Raji (cell line): ENCODE results near the gene TSPAN9.

ENCODE experiments used
- POLR2A ChIP-seq: IDR thresholded peaks from 2 replicates; pipeline ENCODE4 v1.6.1; 2011; ENCODE audit warnings: low read depth, low read length, control low read depth; ENCODE audit not compliant: insufficient read depth

TSPAN9 gene

DNA sequence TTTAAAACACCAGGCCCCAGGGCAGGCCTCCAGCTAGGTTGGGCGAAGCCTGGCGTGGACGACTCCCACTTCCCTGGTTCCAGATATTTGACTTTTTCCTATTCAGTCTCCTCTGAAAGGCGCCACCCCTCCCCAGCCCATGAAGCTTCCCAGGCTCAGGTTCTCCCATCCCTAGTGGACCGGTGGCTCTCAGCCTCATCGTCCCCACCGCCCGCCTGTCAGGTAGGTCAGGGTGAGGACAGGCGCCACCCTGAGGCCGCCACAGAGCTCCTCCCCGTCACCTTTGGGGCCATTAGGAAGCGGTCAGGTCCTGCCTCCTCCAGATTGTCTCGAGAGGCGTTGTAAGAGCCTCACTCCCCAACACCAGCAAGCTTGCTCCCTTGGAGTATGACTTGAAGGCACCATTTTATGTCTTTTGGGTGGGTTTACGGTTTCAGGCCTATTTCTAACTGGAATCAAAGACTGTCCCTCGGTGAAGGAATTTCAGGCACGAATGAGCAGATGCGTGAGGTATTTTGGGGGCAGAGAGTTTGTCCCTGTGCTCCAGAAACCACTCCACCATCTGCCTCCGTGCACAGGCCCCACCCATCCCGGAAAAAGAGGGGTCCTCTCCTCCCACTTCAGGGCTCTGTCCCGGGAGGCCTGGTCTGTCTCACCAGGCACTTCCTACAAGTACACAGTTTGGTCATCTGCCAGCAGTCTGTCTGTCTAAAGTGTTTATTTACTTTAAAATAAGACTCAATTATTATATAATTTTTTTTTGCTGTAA lies 55.6 kb downstream of the TSPAN9 start:
- no peak for TF ChIP-seq POLR2A

DNA sequence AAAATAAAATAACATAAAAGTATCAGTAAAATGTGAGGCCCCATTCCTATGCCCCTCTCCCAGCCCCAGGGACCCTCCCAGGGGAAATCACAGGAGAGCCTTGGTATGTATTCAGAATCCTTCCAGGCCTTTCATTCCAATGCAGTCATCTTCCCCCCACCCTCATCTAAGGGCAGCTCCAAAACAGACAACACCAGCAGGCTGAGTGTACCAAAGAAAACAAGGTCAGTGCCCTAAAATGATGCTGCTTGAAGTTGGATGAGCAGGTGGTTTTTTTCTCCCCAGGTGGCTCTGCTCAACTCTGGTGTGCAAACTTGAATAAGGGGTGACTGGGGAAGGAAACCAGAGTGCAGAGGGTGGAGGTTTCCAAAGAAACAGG lies 56.2 kb downstream of the TSPAN9 start:
- no peak for TF ChIP-seq POLR2A

DNA sequence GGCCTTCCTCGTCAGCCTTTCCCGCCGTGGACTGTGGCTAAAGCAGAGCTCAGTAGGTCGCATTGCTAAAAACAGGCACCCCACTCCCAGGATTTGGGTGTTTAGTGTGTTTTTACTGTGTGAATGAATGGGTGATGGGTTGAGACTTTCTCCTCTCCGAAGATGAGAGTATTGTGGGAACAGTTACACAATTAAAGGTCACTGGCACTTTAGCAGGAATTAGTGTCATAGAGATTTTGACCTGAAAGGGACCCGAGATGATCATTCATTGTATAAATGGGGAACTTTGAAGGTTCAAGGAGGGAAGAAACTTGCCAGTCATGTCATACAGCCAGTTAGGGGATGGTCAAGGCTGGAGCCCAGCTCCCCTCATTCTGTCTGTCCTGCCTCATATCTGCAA lies 56.9 kb downstream of the TSPAN9 start:
- no peak for TF ChIP-seq POLR2A

DNA sequence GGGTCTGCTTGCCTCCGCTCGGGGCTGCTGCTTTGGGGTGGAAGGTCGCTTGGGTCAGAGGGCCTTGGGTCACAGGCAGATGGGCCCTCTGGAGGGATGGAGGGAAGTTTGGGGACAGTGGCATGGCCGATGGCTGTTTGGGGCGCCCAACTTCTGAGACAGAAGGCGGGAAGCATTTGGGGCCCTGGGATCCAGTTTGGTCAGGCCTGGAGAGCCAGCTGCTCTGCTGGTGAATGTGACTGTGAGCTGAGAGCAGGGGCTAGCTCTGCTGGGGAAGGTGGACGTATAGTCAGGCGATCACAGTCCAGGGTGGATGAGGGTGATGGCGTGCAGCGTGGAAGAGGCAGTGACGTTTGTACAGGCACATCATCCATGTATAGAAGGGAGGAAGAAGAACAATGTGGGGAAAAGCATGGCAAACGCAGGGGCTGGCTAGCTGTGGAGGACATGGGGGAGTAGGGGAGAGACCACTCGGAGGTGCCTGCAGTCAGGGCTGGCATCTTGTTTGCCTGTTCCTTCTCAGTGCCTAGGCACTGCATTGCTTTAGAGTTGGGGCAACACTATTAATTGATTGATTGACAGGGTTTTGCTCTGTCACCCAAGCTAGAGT lies 57.5 kb downstream of the TSPAN9 start:
- no peak for TF ChIP-seq POLR2A

DNA sequence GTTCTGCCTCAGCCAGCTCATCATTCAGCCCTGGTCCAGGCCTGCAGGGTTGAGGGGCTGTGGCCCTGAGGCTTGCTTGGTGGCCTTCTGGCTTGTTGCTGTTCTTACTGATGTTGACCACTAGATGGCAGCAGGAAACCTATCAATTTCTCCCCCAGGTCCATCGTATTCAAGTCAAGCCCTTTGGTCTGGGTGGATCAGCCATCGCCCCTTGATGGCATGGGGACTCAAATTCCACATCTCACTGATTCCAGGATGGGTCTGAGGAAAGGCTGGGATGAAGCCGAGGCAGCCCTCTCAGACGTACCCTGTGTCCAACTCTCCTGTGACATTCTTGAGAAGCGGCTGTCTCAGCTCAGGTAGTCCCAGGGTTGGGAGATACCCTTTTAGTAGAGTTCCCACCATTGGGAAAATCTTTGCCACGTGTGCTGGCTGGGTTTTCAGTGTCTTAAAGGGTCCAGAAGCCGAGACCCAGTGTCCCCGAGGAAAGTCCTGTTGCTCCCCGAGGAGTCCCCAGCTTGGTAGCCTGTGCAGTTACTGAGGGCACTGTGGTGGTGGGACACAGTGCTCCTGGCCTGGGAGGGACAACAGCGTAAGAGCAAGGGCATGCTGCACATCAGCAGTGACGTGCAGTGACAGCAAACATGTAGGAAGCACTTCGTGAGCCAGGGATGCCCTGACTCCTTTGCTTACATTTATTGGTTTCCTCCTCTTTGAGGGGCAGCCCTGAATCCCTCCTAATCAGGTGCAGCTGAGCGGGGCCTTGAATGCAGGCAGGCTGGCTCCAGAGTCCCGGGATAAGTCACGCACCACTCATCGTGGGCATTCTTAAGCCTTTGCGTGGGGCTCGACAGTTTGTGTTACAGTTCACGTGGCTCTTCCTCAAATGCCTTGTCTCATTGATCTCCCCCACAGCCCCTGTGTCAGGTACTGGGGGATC lies 58.6 kb downstream of the TSPAN9 start:
- TF ChIP-seq POLR2A = no peak

DNA sequence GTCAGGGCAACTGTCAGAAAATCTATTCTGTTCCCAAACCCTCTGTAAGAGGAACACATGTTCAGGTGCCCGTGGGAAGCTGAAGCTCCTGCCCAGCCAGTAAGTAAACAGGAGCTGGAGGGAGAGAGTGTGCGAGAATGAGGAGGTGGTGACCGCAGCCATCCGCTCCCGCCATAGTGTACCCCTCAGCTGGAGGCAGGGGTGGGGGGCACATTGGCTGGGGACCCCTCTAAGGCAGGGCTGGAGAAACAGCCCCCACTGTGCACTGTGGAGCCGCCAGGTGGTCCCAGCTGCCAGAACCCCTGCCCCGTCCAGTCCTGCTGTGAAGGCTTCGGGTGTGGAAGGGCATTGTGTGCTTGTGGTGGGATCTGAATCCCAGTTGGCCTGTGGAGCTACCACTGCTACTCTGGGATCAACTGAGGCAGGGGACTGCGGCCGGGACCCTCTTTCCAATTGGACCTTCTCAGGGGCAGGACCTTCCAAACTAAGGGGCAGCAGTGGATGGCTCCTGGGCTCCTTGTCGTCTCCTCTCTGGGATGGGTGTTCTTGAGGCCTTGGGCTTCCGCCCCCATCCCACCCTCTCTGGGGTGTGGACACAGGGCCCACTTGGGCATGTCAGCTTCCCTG lies 59.6 kb downstream of the TSPAN9 start:
- TF ChIP-seq POLR2A = no peak

DNA sequence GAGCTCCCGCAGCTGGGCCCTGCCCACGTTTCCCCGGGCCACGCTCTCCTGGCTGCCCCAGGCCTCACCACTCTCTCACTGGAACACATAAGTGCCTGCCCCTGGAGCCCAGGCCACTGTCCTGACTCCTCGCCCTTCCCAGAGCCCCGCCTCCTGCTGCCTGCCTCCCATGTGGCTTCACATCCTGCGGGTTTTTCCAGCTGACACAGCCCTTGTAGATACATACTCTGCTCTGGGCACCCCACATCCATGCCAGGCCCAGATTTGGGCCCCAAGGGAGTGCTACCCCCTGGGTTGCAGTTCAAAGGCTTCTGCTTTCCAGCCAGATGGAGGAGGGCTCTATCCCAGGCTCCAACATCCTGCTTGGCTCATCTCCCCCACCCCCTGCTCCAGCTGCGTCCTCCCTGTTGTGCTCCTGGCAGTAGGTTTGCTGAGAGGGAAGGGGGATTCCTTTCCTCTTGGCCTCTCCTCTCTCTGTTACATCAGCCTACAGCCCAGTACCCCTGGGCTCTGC lies 60.1 kb downstream of the TSPAN9 start:
- no peak for TF ChIP-seq POLR2A

DNA sequence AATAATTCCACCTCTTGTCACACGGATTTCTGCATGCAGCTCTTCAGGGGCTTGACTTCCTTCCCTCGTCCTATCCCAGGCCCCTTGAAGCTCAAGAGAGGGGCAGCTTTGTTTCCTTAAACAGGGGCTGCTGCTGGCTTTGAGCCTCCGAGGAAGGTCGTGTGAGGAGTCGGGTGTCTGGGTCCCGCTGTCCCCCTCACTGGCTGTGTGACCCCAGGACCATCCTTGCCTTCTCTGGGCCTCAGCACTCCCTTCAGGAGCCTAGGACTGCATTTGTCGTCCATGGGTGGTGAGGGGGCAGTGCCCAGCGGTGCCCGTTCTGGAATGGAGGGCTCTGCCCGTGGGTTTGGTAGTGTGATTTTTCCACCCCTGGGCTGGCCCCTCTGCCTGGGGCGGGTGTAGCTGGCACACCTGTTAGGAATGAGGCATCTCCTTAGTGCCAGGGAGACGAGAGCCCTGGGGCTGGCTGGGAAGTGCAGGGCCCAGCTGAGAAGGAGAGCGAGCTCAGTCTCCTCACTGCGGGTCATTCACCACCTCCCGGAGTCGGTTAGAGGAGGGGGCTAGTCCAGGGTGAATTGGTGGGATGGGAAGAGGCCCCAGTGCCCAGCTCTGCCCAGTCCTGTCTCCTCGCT lies 60.8 kb downstream of the TSPAN9 start:
- TF ChIP-seq POLR2A = no peak

DNA sequence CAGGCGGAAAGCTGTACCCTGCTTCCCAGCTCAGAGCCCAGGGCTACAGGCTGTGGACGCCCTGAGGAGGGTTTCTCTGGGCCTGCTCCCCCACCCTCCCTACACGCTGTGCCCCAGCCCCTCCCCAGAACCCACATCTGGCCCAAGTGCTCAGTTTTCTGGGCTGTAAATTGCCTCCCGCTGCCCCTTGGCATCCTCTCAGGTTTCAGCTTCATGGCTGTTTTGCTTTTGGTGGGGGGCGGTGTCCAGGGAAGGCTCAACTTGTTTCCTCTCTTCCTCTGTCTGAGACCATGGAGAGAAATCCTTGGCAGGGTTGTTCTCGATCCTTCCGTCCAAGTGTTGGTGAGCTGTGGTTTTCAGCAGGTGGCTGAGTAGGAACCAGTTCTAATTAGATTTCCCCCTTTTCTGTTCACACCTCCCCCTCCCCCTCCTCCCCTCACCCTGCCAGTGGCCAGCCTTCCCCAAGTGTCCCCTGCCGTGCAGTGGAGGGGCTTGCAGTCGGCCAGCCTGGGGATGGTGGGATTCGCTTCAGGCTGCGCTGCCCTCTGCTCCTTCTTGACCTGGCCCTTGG lies 61.8 kb downstream of the TSPAN9 start:
- TF ChIP-seq POLR2A = no peak

DNA sequence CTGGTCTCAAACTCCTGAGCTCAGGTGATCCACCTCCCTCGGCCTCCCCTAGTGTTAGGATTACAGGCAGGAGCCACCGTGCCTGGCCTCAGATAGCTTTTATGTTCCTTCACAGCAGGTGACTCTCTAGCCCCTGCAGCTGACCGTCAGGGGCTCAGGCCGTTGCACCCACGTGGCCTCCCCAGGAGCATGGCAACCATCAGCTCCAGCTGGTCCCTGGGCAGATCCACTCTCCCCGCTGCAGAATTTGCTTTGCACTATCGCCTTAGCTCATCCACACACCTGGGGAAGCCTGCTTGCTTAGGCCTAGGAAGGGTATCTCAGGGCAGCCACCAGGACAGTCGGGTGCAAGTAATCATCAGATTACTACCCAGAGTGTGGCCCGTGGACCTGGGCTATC lies 62.6 kb downstream of the TSPAN9 start:
- TF ChIP-seq POLR2A = no peak

DNA sequence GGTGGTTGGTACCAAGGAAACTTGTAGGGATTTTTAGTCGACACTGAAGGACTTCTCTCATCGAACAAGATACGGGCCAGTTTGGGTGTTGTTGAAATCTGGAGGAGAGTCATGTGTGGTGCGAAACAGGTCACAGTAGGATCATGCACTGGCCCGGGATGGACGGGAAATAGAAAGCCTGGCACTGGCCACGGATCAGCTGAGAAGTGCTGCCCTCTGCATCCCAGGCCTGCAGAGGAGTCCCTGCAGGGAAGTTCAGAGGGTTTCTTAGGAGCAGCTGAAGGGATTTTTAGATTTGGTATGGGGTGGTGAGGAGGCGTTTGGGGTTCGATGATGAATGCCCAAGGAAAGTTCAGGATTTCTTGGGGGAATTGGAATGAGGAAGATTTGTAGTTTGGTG lies 63.1 kb downstream of the TSPAN9 start:
- TF ChIP-seq POLR2A = no peak

DNA sequence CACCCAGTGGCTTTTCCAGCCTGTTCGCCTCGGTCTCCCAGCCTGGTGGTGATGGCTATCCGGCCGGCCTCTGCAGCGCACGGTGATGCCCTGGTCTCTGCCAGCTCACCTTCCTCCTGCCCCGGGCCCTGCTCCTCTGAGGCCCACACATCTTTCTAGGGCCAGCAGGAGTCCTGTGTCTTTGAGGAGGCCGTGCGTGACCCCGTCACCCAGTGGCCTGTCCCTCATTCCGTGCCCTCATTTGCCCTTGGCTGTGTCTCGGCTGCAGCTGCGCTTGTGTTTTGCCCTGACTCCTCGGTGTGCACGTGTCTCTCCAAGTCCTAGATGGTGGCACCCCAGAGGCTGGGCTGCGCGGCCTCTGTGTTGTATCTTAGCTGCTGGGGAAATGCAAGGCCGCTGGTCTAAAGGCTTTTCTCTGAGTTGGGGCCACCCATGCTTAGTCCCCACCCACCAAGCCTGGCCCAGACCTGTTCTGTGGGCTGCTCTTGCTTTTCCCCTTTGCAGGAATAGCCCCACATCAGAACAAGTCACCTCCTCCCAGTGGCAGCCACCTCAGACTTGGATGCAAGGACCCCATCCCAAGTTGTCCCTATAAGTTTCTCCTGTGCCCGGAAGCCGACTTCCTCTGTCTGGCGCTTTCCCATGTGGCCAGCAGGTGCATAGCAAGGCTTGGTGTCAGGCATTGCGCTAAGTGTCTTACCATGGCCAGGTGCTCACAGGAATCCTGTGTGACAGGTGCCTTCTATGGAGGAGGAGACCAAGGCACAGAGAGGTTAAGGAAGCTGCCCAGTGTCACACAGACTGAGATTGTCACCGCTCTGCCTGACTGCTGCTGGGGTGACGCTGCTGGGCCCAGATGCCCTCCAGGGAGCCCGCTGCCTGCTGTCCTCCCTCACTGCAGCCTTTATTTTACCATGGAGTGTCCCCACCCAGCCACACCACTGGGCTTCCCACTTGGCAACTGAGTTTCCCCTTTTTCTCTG lies 64.5 kb downstream of the TSPAN9 start:
- no peak for TF ChIP-seq POLR2A

DNA sequence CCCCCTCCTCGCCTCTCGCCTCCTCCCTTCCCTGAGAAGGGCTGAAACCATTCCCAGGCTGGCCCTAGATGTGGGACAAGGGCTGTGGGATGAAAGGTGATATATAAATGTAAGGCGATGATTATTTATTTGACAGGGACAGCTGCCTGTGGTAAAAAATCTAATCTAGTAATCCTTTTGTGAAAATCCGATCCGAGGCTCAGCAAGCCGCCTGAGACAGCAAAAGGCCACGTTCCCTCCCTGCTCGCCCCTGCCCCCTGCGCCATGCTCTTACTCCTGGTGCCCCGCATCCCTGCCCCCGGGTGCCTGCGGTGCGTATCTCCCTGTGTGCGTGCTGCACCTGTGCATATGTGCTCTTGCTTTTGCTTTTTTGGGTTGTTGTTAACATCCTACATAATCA lies 65.2 kb downstream of the TSPAN9 start:
- TF ChIP-seq POLR2A = no peak

DNA sequence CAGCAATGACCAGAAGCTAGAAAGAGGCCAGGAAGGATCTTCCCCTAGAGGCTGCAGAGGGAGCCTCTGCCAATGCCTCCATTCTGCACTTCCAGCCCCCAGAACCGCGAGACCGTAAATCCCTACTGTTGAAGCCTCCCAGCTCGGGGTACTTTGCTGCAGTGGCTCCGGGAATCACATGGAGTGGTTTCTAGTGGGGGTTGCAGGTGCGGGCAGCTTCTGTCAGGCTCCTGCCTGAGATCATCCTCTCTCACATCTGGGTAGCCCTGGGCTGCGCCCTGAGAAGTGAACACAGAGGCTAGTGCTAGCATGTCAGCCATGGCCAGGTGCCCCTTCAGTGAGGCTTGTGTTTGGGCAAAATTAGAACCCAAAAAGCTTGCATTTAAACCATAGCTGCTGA lies 67.3 kb downstream of the TSPAN9 start:
- no peak for TF ChIP-seq POLR2A

DNA sequence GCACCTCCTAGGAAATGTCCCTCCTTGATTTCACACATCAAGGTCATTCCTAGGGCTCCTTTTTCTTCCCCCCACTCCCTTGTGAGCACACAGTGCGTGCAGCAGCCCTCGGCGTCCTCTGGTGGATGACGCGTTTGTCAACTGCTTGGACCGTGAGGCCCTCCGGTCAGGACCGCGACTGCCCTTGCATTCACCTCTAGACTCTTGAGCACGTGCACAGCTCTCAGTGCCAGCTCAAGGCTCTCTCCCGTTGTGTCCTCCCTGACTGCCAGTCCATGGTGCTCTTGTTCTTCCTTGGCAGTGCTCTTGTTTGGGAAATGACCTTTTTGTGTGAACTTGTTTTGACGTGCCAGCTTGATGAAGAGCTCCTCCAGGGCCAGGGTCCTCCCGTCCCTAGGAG lies 67.9 kb downstream of the TSPAN9 start:
- TF ChIP-seq POLR2A = no peak
